Left cardiac atrium (tissue), 4 donors: ENCODE results near the gene C17orf78. TPM values are rescaled to one million over a fixed set of nuclear protein-coding genes. Genes with fewer than 3 reads are reported as not detected.
"Not testable (repeated sequence)": the region's sequence is repeated elsewhere in the genome, so short reads cannot be mapped to it uniquely, and the experiment has no call there.

Experiments
- ATAC-seq, 2 donors: fragments of 200-7000 bp; cut with Tn5 transposase; one replicate each; pipeline ENCODE4 v1.9.1; 2020; ENCODE audit warnings: mild to moderate bottlenecking in 2 of 2, moderate library complexity in 2 of 2
- DNase-seq: peaks from one replicate; pipeline ENCODE4 v3.0.0-alpha.2; 2020
- intact Hi-C, 2 donors: fragments of 100-400 bp; cut with DNase I; formaldehyde crosslinking; loops; one replicate each; pipeline versions ENCODE4 v1.14.1 to v1.15.1; 2022 to 2023
- long read RNA-seq: library from polyadenylated mRNA; unstranded; transcript quantifications from one replicate; pipeline ENCODE4 v2.0.0, GENCODE V29; 2021
- total RNA-seq, 2 donors: library from RNA; stranded (reverse); fragmentation: NEBNext Ultra II Directional; extraction: Animal tissue kit (Norgen Biotek cat#: 25700); gene quantifications; one replicate each; pipeline ENCODE4 v1.2.1, GENCODE V29; 2021
- donor health status: DM: no; HTN: yes; CAD: no.
- donor health status: DM: no; HTN: yes; CAD: no; lungs with severe emphysema.
- donor health status: DM: yes; HTN: yes; CAD: no.
- donor health status: Dilated cardiomyopathy.

Gene C17orf78
- total RNA-seq: not detected
- long read RNA-seq: 0 reads

- no peak for DNase-seq
- intact Hi-C loops: no loop called here
- ATAC-seq: no peak
These were observed at the start of gene C17orf78 for GRCh38 chr17:37375706-37376105. C17orf78 (plus strand) TSS chr17:37375985; CDS start chr17:37376093, 108 bp downstream.

GRCh38 chr17:37327341-37328090 lies 48.3 kb upstream of the C17orf78 start:
- intact Hi-C loops: no loop called here
- ATAC-seq: peak in 1 of 2 donors; percentile 76
- DNase-seq: no peak

- DNase-seq (no peak), ATAC-seq (no peak)
- intact Hi-C loops: no loop called here
These were observed 36.9 kb upstream of the C17orf78 start for GRCh38 chr17:37338847-37339246.

GRCh38 chr17:37339321-37339720 lies 36.5 kb upstream of the C17orf78 start:
- ATAC-seq (no peak), DNase-seq (no peak)
- intact Hi-C loops: no loop called here

- DNase-seq (no peak), ATAC-seq (no peak)
- intact Hi-C loops: no loop called here
These were observed 35.0 kb upstream of the C17orf78 start for GRCh38 chr17:37340804-37341203.

- intact Hi-C loops: no loop called here
- no peak for DNase-seq
- ATAC-seq: no peak
These were observed 33.2 kb upstream of the C17orf78 start for GRCh38 chr17:37342589-37342988.

- ATAC-seq (no peak), DNase-seq (no peak)
- intact Hi-C loops: no loop called here
These were observed 31.3 kb upstream of the C17orf78 start for GRCh38 chr17:37344519-37344918.

- ATAC-seq, intact Hi-C loops, DNase-seq: not testable (repeated sequence)
These were observed 28.9 kb upstream of the C17orf78 start for GRCh38 chr17:37346863-37347402.

- intact Hi-C loops, ATAC-seq, DNase-seq: not testable (repeated sequence)
These were observed 18.8 kb upstream of the C17orf78 start for GRCh38 chr17:37356796-37357569.

- DNase-seq (peak; percentile 48), ATAC-seq (peak; percentile 28 to 42)
- intact Hi-C loops: no loop called here
These were observed 17.5 kb upstream of the C17orf78 start for GRCh38 chr17:37358098-37358829.

- ATAC-seq (peak; percentile 96 to 98), DNase-seq (peak; percentile 96)
- intact Hi-C loops: no loop called here
These were observed 16.7 kb upstream of the C17orf78 start for GRCh38 chr17:37358830-37359681.

- DNase-seq: no peak
- ATAC-seq: no peak
- intact Hi-C loops: no loop called here
These were observed 16.1 kb upstream of the C17orf78 start for GRCh38 chr17:37359682-37360188.

- no peak for ATAC-seq
- intact Hi-C loops: no loop called here
These were observed 15.2 kb upstream of the C17orf78 start for GRCh38 chr17:37360632-37361031.

GRCh38 chr17:37361543-37361942 lies 14.2 kb upstream of the C17orf78 start:
- DNase-seq: no peak
- ATAC-seq: no peak
- intact Hi-C loops: no loop called here

More at GRCh38 chr17:37360632-37361031, 15.2 kb upstream of the C17orf78 start:
- no peak for DNase-seq

- DNase-seq: no peak
- intact Hi-C loops: no loop called here
- peak in 1 of 2 donors; percentile 62 for ATAC-seq
These were observed 10.2 kb upstream of the C17orf78 start for GRCh38 chr17:37365589-37365988.

GRCh38 chr17:37368577-37368976 lies 7.2 kb upstream of the C17orf78 start:
- peak in 1 of 2 donors; percentile 80 for ATAC-seq
- no peak for DNase-seq
- intact Hi-C loops: no loop called here

- intact Hi-C loops: no loop called here
- ATAC-seq: peak; percentile 78 to 90
- DNase-seq: no peak
These were observed 2.1 kb upstream of the C17orf78 start for GRCh38 chr17:37373530-37374159.

- no peak for ATAC-seq
- intact Hi-C loops: no loop called here
These were observed 6.3 kb downstream of the C17orf78 start for GRCh38 chr17:37382056-37382455.

More at GRCh38 chr17:37382056-37382455, 6.3 kb downstream of the C17orf78 start:
- no peak for DNase-seq
